OCI-M1 (cell line): ENCODE results near the gene IVD.

Experiments
- DNase-seq: peaks from one replicate; lab custom pipeline; 2025; lab: John Stamatoyannopoulos, UW

Gene IVD

DNA sequence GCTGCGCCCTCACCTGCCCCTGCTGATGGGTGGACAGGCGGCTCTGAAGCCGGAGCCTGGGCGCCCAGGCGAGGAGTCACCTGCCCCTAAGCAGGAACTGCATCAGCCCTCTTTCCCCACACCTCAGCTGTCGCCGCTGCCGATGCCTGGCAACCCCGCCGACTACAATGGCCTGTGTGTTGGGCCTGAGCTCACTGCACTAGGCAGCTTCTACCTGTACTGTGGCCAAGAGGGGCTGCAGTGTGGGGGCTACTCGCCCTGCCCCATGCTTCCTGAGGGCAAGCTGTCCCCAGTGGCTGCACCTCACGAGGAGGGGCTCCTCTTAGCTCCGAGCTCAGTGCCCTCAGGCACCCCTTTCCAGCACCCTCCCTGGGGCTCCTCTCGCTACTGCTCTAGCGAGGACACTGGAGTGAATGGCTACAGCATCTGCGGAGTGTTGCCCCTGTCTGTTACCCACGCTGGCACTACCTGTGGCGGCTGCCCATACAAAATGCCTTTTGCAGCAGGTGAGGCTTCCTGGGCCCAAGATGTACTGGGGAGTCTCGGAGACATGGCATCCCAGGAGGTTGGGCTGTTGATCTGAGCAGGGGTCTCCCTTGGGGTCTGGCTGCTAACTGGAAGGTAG lies 53.9 kb downstream of the IVD start:
- DNase-seq: no peak

DNA sequence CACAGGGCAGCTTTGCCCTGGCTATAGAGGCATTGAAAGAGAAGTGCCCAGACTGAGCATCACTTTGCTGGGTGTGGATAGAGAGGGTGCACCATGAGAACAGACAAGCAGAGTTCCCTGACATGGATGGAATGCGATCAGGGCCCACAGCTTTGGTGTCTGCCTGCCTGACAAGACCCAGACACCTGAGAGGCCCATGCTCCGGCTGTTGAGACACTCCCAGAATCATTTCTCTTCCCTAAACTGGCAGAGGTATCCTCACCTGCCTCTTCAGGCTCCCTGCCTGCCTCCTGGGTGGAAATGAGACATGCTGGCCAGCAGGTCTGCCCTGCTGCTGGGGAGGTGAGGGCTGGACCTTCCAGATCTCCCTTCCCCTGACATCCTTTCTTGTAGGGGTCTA lies 54.8 kb downstream of the IVD start:
- DNase-seq: no peak

DNA sequence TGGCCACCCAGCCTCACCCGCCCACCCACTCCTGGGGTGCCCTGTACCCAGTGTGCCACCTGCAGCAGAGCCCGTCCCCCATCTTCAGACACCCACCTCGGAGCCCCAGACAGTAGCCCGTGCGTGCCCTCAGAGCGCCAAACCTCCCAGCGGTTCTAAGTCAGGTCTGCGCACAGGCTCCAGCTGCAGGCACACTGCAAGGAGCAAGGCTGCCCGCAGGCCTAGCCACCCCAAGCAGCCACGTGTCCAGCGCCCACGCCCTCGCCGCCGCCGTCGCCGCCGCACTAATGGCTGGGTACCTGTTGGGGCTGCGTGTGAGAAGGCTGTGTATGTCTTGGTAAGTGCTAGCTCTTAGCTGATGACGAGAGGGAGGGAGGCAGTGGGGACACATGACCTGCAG lies 56.4 kb downstream of the IVD start:
- DNase-seq: no peak

DNA sequence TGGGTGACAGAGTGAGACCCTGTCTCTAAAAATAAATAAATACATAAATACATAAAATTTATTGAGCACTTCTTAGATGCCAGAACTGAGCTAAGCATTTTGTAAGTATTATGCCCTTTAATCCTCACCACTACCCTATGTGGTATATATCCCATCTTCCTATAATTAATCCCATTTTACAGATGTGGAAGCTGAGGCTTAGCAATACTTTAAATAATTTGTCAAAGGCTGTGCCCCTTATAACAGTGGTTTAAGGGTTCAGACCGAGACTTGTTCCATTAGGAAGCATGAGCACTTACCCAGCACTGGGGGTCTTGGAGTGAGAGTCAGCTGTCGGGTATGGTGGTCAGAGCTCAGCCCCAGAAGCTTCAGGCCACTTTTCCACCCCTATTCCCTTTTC lies 57.7 kb downstream of the IVD start:
- no peak for DNase-seq

DNA sequence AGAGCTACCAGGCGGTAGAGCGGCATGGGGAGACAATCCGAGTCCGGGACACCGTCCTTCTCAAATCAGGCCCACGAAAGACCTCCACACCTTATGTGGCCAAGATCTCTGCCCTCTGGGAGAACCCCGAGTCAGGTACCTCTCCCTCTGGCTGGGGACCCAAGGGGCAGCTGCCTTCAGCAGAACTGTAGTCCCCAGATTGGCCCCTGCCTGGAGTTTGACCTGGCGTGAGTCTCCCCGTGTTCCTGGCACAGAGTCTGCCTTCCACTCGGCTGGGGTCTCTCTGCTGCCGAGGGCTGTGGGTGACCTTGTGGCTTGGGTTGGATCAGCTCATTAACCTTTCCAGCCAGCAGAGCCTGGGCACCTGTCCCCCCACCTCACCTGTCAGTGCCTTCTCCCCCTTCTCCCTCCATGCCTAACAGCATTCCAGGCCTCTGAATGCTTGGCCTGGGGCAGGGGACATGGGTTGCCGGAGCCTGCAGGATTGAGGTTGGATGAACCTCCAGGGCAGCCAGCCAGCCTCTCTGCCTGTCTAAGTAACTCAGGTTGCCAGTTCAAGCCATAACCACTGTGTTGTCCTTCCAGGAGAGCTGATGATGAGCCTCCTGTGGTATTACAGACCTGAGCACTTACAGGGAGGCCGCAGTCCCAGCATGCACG lies 58.4 kb downstream of the IVD start:
- DNase-seq: no peak

DNA sequence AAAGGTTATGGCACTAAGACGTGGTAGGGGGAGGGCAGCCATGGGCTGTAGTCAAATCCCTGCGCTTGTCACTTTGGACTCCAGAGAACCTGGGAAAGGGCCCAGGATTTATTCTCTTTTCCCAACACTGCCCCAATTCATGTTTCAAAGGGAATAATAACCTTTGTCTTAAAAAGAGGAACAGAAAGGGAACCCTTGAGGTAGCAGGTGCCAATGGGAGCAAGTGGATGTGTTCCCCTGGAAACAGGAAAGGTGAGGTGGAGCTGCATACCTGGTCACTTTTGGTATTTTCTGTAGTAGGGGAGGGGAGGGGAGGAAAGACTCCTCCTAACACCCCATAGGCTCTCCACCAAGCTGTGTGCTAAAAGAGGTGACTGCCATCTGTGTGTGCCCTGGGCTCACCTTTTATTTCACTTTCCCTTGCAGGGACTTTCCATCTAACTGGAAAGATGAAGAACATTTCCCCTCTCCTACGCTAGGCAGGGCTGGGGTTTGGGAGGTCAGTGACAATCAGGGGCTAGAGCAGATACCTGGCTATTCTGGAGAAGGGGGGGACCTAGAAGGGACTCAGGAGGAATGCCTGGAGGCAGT lies 59.1 kb downstream of the IVD start:
- DNase-seq: no peak

DNA sequence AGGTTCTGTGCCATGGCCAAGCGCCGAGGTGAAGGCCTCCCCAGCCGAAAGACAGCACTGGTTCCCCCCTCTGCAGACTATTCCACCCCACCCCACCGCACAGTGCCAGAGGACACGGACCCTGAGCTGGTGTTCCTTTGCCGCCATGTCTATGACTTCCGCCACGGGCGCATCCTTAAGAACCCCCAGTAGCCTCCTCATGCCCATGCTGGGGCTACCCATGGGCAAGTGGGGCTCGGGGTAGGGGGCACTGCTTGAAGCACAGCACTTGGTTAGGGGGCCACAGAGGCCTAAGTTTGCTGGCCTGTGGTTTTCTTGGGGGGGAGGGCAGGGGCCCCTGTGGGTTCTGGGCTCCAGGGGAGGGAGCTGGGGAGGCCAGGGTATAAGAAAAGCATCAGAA lies 60.3 kb downstream of the IVD start:
- no peak for DNase-seq

DNA sequence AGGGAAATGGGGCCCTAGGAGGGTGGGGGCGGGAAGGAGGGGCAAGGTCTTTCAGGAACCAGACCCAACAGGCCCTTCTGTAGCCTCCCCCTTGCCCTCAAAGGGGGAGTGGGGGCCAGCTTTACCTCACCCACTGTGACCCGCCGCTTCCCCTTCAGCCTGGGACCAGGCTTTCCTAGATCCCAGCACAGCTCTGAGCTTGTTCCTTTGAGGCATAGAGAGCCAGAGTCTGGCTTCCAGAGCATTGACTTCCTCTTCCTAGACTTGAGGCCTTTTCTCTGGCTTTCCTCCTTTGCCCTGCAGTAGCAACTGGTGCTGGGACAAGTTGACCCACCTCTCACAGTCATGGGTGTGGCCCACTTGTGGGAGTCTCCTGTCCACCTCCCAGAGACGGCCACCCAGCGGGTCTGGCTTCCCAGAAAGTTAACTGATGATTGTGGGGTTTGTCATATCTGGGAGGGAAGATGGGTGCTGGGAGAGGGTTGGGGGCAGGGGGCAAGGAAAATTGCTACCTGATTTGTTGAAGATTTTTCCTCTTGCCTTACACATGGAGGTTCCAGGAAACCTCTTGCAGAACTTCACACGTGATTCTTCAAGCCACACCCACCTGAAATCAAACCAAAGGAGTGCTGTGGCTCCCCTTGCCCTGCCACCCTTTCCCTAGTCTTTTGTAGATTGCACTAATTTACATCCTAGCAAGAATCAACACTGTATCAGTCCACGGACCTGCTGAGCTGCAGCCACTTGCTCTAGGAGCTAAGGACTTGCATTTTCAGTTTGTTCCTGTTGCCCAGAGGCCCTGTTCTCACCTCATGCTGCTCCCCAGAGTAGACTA lies 61.0 kb downstream of the IVD start:
- peak; percentile 74 for DNase-seq

DNA sequence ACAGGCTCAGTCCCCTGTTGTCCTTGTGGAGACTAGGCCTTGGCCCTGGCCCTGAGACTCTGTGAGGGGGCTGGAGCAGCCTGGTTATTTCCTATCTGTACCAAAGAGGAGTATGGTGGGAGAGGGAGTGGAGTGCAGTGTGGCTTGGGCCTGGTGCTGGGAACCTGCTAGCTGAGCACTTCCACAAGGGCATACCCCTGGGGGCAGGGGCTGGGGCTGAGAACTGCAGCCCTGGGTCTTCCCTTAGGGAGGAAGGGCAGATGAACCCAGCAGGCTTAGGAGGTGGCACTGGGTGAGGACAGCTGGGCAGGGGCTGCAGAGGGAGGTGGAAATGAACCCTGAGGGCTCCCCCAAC lies 61.6 kb downstream of the IVD start:
- no peak for DNase-seq

DNA sequence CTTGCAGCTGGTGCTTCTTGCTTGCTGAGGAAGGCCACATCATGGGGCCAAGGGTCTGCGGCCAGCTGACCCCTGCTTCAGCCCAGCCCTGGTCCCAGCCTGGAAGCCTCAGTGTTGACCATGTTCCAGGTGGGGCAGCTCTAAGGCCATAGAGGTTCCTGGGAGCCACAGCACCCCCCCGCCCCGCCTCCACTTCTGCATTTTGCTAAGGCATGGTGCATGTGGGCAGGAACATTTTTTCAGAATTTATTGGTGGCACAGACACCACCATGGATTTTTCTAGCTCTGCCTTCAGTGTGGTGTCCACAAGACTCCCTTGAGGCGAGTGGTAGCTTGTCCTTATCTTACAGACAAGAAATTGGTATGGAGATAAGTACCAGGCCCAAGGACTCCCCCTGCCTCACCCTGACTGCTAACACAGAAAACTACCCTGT lies 63.3 kb downstream of the IVD start:
- peak; percentile 64 for DNase-seq

DNA sequence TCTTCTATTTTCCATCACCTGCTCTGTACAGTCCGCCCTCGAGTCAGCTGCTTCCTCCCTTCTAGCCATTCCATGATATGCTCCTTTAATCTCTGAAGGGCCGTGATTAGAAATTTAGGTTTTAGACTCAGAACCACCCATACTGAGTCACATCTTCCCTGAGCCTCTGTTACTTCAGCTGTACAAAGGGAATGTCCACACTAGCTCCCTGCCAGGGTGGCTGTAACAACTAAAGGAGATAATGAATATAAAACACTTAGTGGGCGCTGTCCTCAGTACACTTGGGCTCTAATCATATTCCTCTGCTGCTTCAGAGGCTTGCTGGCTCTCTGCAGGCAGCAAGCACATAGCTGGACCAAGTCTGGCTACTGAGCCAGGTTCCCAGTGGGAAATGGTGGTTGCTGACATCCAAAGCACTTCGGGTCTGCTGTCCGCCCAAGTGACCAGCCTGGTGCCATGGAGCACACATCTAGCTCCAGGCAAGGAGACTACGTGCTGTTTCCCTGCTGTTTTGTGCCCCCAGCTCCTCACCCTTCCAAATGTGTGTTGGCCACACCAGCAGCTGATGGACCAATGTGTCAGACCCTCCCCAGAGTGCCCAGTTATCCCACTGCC lies 64.3 kb downstream of the IVD start:
- peak; percentile 8 for DNase-seq

DNA sequence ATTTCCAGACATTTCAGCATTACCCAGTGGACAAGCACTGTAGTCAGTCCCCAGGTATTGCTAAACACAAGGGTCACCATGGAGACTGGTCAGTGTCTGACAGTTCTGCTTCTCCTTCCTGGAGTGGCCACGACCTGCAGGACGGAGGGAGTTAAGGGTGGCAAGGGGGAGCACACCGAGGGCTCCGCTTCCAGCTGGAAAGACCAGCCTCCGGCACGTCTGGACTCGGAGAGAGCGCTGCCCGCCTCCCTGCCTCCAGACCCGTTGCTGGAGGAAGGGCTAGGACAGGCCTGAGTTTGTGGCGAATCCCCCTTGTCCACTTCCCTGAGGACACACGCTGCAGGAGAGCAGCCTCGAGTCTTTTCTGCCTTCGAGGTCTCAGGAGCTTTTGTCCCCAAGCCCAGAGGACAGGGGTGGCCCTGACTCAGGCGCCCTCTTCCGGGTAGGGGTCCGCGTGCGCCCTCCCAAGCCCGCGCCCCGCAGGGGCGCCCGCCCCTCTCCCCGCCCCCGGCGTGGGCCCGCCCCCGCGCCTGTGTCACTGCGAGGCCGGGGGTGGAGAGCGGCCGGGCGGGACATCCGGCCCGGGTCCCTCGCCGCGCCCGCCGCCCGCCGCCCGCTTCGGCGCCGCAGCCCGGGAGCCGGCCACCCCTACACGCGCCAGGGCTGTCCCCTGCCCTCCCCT lies 65.0 kb downstream of the IVD start, which contains the start of gene CHST14:
CHST14 (plus strand) TSS at position 562 of the 682 bp plus-strand sequence. CDS start 230 bp downstream, outside the sequence.
- peak; percentile 66 for DNase-seq
